ENCODE measurements around the gene NFKBIE.

NFKBIE gene

DNA sequence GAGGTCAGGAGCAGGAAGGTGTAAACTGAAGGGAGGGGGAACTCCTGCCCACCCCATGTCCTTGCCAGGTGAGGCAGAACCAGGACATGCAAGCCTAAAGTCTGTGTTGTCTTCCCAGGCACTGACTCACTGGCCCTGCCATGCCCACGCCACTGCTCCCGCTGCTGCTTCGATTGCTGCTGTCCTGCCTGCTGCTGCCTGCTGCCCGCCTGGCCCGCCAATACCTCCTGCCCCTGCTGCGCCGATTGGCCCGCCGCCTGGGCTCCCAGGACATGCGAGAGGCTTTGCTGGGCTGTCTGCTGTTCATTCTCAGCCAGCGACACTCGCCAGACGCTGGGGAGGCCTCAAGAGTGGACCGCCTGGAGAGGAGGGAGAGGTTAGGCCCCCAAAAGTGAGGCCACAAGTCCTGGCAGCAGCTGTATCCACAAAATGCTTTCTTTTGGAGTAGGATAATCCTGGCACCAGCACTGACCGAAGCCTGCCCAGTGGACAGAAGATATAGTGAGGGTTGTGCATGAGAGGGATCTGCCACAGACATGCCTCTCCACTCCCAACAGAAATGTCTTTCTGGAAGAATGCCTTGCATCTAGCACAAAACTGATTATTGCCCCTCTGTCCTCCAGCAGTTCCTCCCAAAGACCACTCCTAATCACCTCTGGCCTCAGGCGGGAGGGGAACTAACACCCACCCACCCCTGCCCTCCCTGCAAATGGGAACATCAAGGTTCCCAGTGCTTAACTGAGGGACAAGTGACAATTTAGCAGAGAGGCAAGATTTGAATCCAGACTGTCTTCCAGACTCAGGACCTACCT, 47.8 kb downstream of the NFKBIE start:
- DNase-seq (ENCODE audit: low read depth): no peak
- TF ChIP-seq, protein P1, sequence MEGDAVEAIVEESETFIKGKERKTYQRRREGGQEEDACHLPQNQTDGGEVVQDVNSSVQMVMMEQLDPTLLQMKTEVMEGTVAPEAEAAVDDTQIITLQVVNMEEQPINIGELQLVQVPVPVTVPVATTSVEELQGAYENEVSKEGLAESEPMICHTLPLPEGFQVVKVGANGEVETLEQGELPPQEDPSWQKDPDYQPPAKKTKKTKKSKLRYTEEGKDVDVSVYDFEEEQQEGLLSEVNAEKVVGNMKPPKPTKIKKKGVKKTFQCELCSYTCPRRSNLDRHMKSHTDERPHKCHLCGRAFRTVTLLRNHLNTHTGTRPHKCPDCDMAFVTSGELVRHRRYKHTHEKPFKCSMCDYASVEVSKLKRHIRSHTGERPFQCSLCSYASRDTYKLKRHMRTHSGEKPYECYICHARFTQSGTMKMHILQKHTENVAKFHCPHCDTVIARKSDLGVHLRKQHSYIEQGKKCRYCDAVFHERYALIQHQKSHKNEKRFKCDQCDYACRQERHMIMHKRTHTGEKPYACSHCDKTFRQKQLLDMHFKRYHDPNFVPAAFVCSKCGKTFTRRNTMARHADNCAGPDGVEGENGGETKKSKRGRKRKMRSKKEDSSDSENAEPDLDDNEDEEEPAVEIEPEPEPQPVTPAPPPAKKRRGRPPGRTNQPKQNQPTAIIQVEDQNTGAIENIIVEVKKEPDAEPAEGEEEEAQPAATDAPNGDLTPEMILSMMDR (conservative IDR thresholded peaks at IDR 0.05; ENCODE audit: low read depth, low read length): no peak
- no peak overlapping the region for H3K4me3 ChIP-seq (ENCODE audit: low read length)

DNA sequence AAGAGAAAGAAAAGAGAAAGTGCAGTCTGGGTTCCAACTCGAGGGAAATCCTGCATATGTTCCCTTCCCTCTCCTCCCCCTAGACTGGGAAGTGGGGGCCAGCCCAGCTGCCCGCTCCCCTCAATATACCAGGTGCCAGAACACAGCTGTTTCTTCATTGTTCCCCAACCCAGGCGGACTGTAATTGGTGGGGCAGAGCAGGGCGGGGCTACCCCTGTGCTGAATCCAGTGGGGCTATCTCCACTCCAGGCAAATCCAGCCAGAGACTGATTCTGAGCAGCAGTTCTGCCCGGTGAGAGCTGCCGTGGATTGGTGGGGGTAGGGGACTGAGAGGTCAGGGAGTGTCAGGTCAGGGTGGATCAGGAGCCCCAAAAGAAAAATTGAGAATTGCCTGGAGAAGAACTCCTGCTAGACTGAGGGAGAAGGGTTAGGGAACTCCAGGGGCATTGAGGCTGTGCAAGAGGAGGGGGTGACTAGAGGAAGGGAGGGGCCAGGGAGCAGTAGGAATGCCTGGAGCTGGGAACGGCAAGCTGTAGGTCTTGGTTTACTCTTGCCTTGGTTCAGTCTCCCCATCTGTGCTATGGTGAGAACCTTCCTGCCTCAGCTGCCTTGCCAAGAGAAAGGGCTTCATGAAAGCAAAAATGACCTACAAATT, 48.5 kb downstream of the NFKBIE start, which contains the start of gene MYMX:
Gene MYMX (plus strand): TSS at position 250 of the 655 bp plus-strand sequence. CDS start 546 bp downstream, outside the sequence.
- TF ChIP-seq, protein P1 (conservative IDR thresholded peaks at IDR 0.05; ENCODE audit: low read depth, low read length): no peak
- no peak for DNase-seq (ENCODE audit: low read depth)
- H3K4me3 ChIP-seq (ENCODE audit: low read length): no peak within 1 kb of the TSS

DNA sequence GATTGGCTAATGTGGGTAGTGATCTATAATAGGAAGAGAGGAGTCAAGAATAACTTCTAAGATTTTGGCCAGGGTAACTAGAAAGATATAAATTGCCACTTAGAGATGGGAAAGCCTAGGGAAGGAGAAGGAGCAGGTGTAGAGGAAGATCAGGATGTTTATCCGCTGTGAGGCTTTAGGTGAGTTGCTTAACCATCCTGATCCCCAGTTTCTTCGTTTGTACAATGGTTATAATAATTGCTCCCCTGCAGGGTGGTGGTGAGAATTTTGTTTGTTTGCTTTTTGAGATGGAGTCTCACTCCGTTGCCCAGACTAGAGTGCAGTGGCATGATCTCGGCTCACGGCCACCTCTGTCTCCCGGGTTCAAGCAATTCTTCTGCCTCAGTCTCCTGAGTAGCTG, 51.0 kb downstream of the NFKBIE start:
- TF ChIP-seq, protein P1 (conservative IDR thresholded peaks at IDR 0.05; ENCODE audit: low read depth, low read length): no peak
- no peak overlapping the region for H3K4me3 ChIP-seq (ENCODE audit: low read length)
- DNase-seq (ENCODE audit: low read depth): no peak

DNA sequence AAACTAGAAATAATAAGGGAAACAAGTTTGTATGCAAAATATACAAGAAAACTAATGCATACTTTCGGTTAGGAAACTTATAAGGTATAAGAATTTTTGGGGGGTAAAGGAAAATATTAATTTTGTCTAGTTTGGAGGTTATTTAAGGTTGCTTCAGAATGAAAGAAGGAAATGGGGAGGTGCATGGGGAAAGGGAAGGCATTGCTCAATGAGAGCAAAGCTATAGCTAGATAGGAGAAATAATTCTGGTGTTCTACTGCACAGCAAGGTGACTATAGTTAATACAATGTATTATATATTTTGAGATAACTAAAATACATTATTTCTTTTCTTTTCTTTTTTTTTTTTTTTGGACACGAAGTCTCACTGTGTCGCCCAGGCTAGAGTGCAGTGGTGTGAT, 54.1 kb downstream of the NFKBIE start:
- no peak overlapping the region for H3K4me3 ChIP-seq (ENCODE audit: low read length)
- DNase-seq (ENCODE audit: low read depth): no peak
- TF ChIP-seq, protein P1 (conservative IDR thresholded peaks at IDR 0.05; ENCODE audit: low read depth, low read length): no peak
